GM12878 (cell line): ENCODE results near the gene LRP1B. TPM values are rescaled to one million over a fixed set of nuclear protein-coding genes. Genes with fewer than 3 reads are reported as not detected.

ENCODE experiments used
- ATAC-seq: fragments of 200-7000 bp; cut with Tn5 transposase; 3 replicates; pipeline ENCODE4 v1.9.1; 2020; ENCODE audit warnings: mild to moderate bottlenecking, moderate library complexity
- BruUV-seq: library from RNA; stranded (reverse); fragments of 400-500 nt; replicated peaks from 2 replicates; lab custom pipeline; 2021; lab: Mats Ljungman, UMichigan
- CTCF ChIA-PET: fragments of 300-600 bp; sonication (Branson Sonifier 250); formaldehyde crosslinking; extraction: SDS; loops from one replicate; lab custom pipeline; 2021; ENCODE audit warnings: inconsistent platforms; lab: Yijun Ruan, JAX
- POLR2A ChIA-PET: fragments of 350-600 bp; formaldehyde crosslinking; extraction: SDS; loops from one replicate; lab custom pipeline; 2021; ENCODE audit warnings: inconsistent platforms; lab: Charles Lee
- RAD21 ChIA-PET: fragments of 300-600 bp; sonication (Branson Sonifier 250); formaldehyde crosslinking; loops from one replicate; lab custom pipeline; 2023; ENCODE audit warnings: antibody characterized with exemption; ENCODE audit not compliant: unreplicated experiment; lab: Charles Lee
- SMC1A ChIA-PET: fragments of 300-600 bp; sonication (Branson Sonifier 250); formaldehyde crosslinking; loops from one replicate; lab custom pipeline; 2023; ENCODE audit not compliant: unreplicated experiment, uncharacterized antibody; lab: Charles Lee
- DNase-seq: peaks from one replicate; pipeline ENCODE4 v3.0.0-alpha.2; 2011; ENCODE audit warnings: low read depth, low spot score
- FAIRE-seq: peaks from 3 replicates; lab custom pipeline; 2011; peaks lifted over from hg19 to GRCh38; lab: Jason Lieb, UNC
- H2AFZ ChIP-seq: 2 replicates; pipeline ENCODE4 v1.6.0; 2011; ENCODE audit warnings: low read depth, low read length, control low read depth; ENCODE audit not compliant: control insufficient read depth
- H3K27ac ChIP-seq: 2 replicates; pipeline ENCODE4 v1.5.1; 2011; ENCODE audit warnings: control low read depth; ENCODE audit not compliant: control insufficient read depth, insufficient read depth
- H3K27me3 ChIP-seq, 2 experiments: replicated peaks in 1 of 2; 2 replicates each; pipeline versions ENCODE4 v1.6.0 to v1.6.1; 2011; ENCODE audit warnings: low read length in 1 of 2; ENCODE audit not compliant: control insufficient read depth in 2 of 2, insufficient read depth in 2 of 2
- H3K36me3 ChIP-seq, 2 experiments: 2 replicates each; pipeline ENCODE4 v1.5.1; 2011; ENCODE audit warnings: low read length in 1 of 2; ENCODE audit not compliant: control insufficient read depth in 2 of 2, insufficient read depth in 2 of 2
- H3K4me1 ChIP-seq: 2 replicates; pipeline ENCODE4 v1.6.1; 2011; ENCODE audit warnings: mild to moderate bottlenecking, low read length, moderate library complexity, mixed read lengths; ENCODE audit not compliant: control insufficient read depth, insufficient read depth
- H3K4me2 ChIP-seq: 2 replicates; pipeline ENCODE4 v1.6.0; 2011; ENCODE audit warnings: control low read depth; ENCODE audit not compliant: control insufficient read depth, insufficient read depth
- H3K4me3 ChIP-seq: fragments of 200-600 bp; sonication (generic); 2 replicates; pipeline ENCODE4 v1.5.1; 2016
- H3K79me2 ChIP-seq: 2 replicates; pipeline ENCODE4 v1.6.0; 2011; ENCODE audit warnings: low read length; ENCODE audit not compliant: control insufficient read depth, insufficient read depth
- H3K9ac ChIP-seq: 2 replicates; pipeline ENCODE4 v1.8.0; 2011; ENCODE audit warnings: low read length, control low read depth, mixed read lengths; ENCODE audit not compliant: control insufficient read depth, insufficient read depth
- H3K9me3 ChIP-seq: replicated peaks from 3 replicates; pipeline ENCODE4 v1.5.1; 2011; ENCODE audit warnings: mild to moderate bottlenecking, low read length; ENCODE audit not compliant: control insufficient read depth, insufficient read depth
- H4K20me1 ChIP-seq: 2 replicates; pipeline ENCODE4 v1.6.0; 2011; ENCODE audit not compliant: control insufficient read depth, insufficient read depth
- CBX3 ChIP-seq: fragments of 200-600 bp; sonication (generic); IDR thresholded peaks from 2 replicates; pipeline ENCODE4 v1.6.1; 2016; ENCODE audit warnings: low read depth, borderline replicate concordance
- PAX5 ChIP-seq: IDR thresholded peaks from 2 replicates; pipeline ENCODE4 v1.6.1; 2011; ENCODE audit warnings: low read depth, low read length, borderline replicate concordance
- SMC3 ChIP-seq: IDR thresholded peaks from 2 replicates; pipeline ENCODE4 v1.6.1; 2011; ENCODE audit warnings: low read length, improper control_type of control experiment, borderline replicate concordance
- TAF1 ChIP-seq: IDR thresholded peaks from 2 replicates; pipeline ENCODE4 v1.6.1; 2011; ENCODE audit warnings: mild to moderate bottlenecking, low read depth, low read length, borderline replicate concordance
- TCF12 ChIP-seq: IDR thresholded peaks from 2 replicates; pipeline ENCODE4 v1.6.1; 2011; ENCODE audit warnings: low read depth, mild to moderate bottlenecking, low read length
- WGBS: methylation state at CpG from one replicate; pipeline ENCODE4 v1.1.6; 2016; ENCODE audit warnings: low lambda C conversion rate; ENCODE audit not compliant: insufficient replicate concordance, insufficient coverage; ENCODE audit errors: missing lambda C conversion rate; 5-methylcytosine and 5-hydroxymethylcytosine counted together
- in situ Hi-C: fragments of 300-500 bp; cut with MboI; formaldehyde crosslinking; loops from 9 replicates; pipeline ENCODE4 v1.14.3; 2018; ENCODE audit warnings: mixed read lengths
- intact Hi-C: fragments of 100-400 bp; cut with micrococcal nuclease; formaldehyde crosslinking; loops from one replicate; pipeline ENCODE4 v1.14.2; 2022; ENCODE audit not compliant: unreplicated experiment
- polyA plus RNA-seq, 11 experiments: library from polyadenylated mRNA; depleted of rRNA in 4 of 11; unstranded in 6 of 11; stranded (reverse) in 5 of 11; fragments of >200 nt; fragmentation: Nextera tagmentation in 4 of 11; fragmentation: Illumina TruSeq in 1 of 11; extraction: Ambion mirVana in 4 of 11; extraction: Trizol in 1 of 11; gene quantifications; 1 replicate in 1 of 11; 2 replicates in 10 of 11; pipeline versions ENCODE4 v1.2.1 to v1.2.3, GENCODE V29; 2011 to 2016; ENCODE audit warnings: inconsistent platforms in 2 of 11, missing spikeins in 2 of 11, low read depth in 1 of 11
- total RNA-seq, 4 experiments: library from RNA; depleted of rRNA in 3 of 4; stranded (reverse); fragments of >200 nt in 3 of 4; fragmentation: Illumina TruSeq in 1 of 4; extraction: Trizol in 1 of 4; gene quantifications; 2 replicates each; pipeline versions ENCODE4 v1.2.1 to v1.2.3, GENCODE V29; 2013 to 2021
- TF ChIP-seq, protein P1 (sequence below): fragments of 450-650 bp; IDR thresholded peaks from 2 replicates; pipeline ENCODE4 v1.6.1; 2016; ENCODE audit warnings: mild to moderate bottlenecking
- TF ChIP-seq, protein P2 (sequence below): IDR thresholded peaks from 2 replicates; pipeline ENCODE4 v1.6.1; 2012; ENCODE audit warnings: low read length, inconsistent platforms

LRP1B gene
- total and polyA plus RNA-seq, 10 of the 15 experiments (the other 5 are each of a cell fraction or from before 2014, with no cell fraction given), result under 0.01 to 0.06 (median 0.03) TPM; not detected in 5

DNA sequence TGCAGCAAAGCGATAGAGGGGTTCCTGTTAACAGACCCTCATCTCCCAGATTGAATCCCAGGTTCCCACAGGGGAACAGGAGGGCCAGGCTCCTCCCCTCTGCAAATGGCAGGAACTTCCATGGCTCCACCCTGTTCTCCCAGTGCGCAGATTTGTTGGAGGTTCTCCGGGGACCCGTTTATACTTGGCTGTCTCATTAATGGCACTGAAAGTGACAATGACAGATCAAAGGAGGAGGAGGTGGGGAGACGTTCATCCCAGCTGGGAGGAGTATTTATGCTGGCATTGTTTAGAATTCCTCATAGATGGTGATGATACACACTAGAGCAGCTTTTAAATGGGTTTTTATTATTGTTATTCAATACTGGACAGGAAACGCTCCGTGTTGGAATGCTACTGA, 186.9 kb downstream of the LRP1B start:
- intact Hi-C loops, result no loop called here

More for the DNA sequence above, 186.9 kb downstream of the LRP1B start:
- Histone ChIP-seq H3K4me2 (no peak overlapping the region), H3K9ac (no peak overlapping the region), H3K27me3 (no peaks in the 10 kb centered on the region)
- ATAC-seq (no peak), DNase-seq (no peak)
- TF ChIP-seq, protein P1, sequence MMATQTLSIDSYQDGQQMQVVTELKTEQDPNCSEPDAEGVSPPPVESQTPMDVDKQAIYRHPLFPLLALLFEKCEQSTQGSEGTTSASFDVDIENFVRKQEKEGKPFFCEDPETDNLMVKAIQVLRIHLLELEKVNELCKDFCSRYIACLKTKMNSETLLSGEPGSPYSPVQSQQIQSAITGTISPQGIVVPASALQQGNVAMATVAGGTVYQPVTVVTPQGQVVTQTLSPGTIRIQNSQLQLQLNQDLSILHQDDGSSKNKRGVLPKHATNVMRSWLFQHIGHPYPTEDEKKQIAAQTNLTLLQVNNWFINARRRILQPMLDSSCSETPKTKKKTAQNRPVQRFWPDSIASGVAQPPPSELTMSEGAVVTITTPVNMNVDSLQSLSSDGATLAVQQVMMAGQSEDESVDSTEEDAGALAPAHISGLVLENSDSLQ, result no peak
- TF ChIP-seq, protein P2, sequence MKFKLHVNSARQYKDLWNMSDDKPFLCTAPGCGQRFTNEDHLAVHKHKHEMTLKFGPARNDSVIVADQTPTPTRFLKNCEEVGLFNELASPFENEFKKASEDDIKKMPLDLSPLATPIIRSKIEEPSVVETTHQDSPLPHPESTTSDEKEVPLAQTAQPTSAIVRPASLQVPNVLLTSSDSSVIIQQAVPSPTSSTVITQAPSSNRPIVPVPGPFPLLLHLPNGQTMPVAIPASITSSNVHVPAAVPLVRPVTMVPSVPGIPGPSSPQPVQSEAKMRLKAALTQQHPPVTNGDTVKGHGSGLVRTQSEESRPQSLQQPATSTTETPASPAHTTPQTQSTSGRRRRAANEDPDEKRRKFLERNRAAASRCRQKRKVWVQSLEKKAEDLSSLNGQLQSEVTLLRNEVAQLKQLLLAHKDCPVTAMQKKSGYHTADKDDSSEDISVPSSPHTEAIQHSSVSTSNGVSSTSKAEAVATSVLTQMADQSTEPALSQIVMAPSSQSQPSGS, result no peak
- no peak for TF ChIP-seq PAX5
- TF ChIP-seq CBX3, result no peak
- no peak for TF ChIP-seq SMC3
- no peak for TF ChIP-seq TAF1
- TF ChIP-seq TCF12, result no peak
- TF ChIP-seq, all 136 proteins: peak for 0
- H3K9me3 ChIP-seq, result no peaks in the 10 kb centered on the region
- no peaks in the 10 kb centered on the region for H4K20me1 ChIP-seq
- ChIA-PET CTCF (no interaction called here), SMC1A (no interaction called here), RAD21 (no interaction called here), POLR2A (no interaction called here)
- FAIRE-seq, result no peak
- no peaks in the 10 kb centered on the region for H3K79me2 ChIP-seq
- BruUV-seq, result no TSS peak
- no peaks in the 10 kb centered on the region for H3K36me3 ChIP-seq
- H3K4me3 ChIP-seq, result no peak overlapping the region
- WGBS, result 47% methylated on average over 7 of the region's 7 CpGs
- in situ Hi-C loops, result no loop called here
- no peak overlapping the region for H2AFZ ChIP-seq
- no peak overlapping the region for H3K27ac ChIP-seq
- no peaks in the 10 kb centered on the region for H3K4me1 ChIP-seq
